CD4-positive, alpha-beta T cell treated with Interleukin-10 for 1 hour (primary cell): ENCODE results near the gene TMEM258.

Source experiments
- DNase-seq: peaks from one replicate; pipeline ENCODE4 v3.0.0-alpha.2; 2020

TMEM258 gene

GRCh38 chr11:61794579-61794978 lies 2.2 kb upstream of the TMEM258 start:
- DNase-seq = no peak

- DNase-seq = no peak
Measured at GRCh38 chr11:61793829-61794204, 1.4 kb upstream of the TMEM258 start.

GRCh38 chr11:61793083-61793828 lies 857 bp upstream of the TMEM258 start:
- DNase-seq = no peak

GRCh38 chr11:61791737-61792309 lies 576 bp downstream of the TMEM258 start:
- peak; percentile 57 for DNase-seq

- peak; percentile 25 for DNase-seq
Measured at GRCh38 chr11:61787928-61788491, 4.4 kb downstream of the TMEM258 start.

GRCh38 chr11:61785837-61786402 lies 6.5 kb downstream of the TMEM258 start:
- DNase-seq = no peak

- no peak for DNase-seq
Measured at GRCh38 chr11:61784506-61784805, 7.9 kb downstream of the TMEM258 start.

- DNase-seq = no peak
Measured at GRCh38 chr11:61783717-61784505, 8.5 kb downstream of the TMEM258 start.

GRCh38 chr11:61782841-61783240 lies 9.6 kb downstream of the TMEM258 start:
- no peak for DNase-seq

- no peak for DNase-seq
Measured at GRCh38 chr11:61782299-61782698, 10.1 kb downstream of the TMEM258 start.

GRCh38 chr11:61781585-61781984 lies 10.8 kb downstream of the TMEM258 start:
- no peak for DNase-seq

GRCh38 chr11:61780581-61781162 lies 11.7 kb downstream of the TMEM258 start:
- no peak for DNase-seq

GRCh38 chr11:61779666-61780525 lies 12.5 kb downstream of the TMEM258 start:
- no peak for DNase-seq

- no peak for DNase-seq
Measured at GRCh38 chr11:61778920-61779650, 13.3 kb downstream of the TMEM258 start.

- no peak for DNase-seq
Measured at GRCh38 chr11:61778357-61778886, 14.0 kb downstream of the TMEM258 start.

- peak; percentile 78 for DNase-seq
Measured at GRCh38 chr11:61777234-61778090, 14.9 kb downstream of the TMEM258 start.

- DNase-seq = peak; percentile 57
Measured at GRCh38 chr11:61776561-61777075, 15.8 kb downstream of the TMEM258 start.

GRCh38 chr11:61775606-61776554 lies 16.5 kb downstream of the TMEM258 start:
- DNase-seq = peak; percentile 29

- no peak for DNase-seq
Measured at GRCh38 chr11:61775106-61775505, 17.3 kb downstream of the TMEM258 start.
